RWPE2 (cell line): ENCODE data around the gene EFNA5.

ENCODE experiments used
- ATAC-seq: fragments of 200-7000 bp; cut with Tn5 transposase; 3 replicates; pipeline ENCODE4 v1.9.1; 2021; ENCODE audit warnings: low read depth
- DNase-seq: peaks from one replicate; pipeline ENCODE4 v3.0.0-alpha.2; 2020; ENCODE audit warnings: low spot score
- H3K27ac ChIP-seq: fragments of 450-650 bp; 2 replicates; pipeline ENCODE4 v1.5.1; 2017; ENCODE audit warnings: mild to moderate bottlenecking; ENCODE audit not compliant: poor library complexity, severe bottlenecking
- H3K27me3 ChIP-seq: fragments of 250-450 bp; sonication (Bioruptor Pico); 2 replicates; pipeline ENCODE4 v1.5.1; 2021; ENCODE audit warnings: mild to moderate bottlenecking, moderate library complexity; ENCODE audit not compliant: insufficient read depth, poor library complexity, severe bottlenecking
- H3K36me3 ChIP-seq: fragments of 250-450 bp; sonication (Bioruptor Pico); 2 replicates; pipeline ENCODE4 v1.5.1; 2020; ENCODE audit warnings: low read depth, mild to moderate bottlenecking, moderate library complexity
- H3K4me1 ChIP-seq: fragments of 250-450 bp; sonication (Bioruptor Pico); 2 replicates; pipeline ENCODE4 v1.5.1; 2021; ENCODE audit warnings: mild to moderate bottlenecking, moderate library complexity; ENCODE audit not compliant: insufficient read depth, poor library complexity, severe bottlenecking
- H3K4me3 ChIP-seq: fragments of 250-450 bp; sonication (Bioruptor Pico); 2 replicates; pipeline ENCODE4 v1.5.1; 2021; ENCODE audit warnings: mild to moderate bottlenecking, moderate library complexity; ENCODE audit not compliant: severe bottlenecking
- H3K9me3 ChIP-seq: fragments of 250-450 bp; sonication (Bioruptor Pico); 2 replicates; pipeline ENCODE4 v1.5.1; 2021; ENCODE audit warnings: mild to moderate bottlenecking, moderate library complexity; ENCODE audit not compliant: severe bottlenecking
- CTCF ChIP-seq: fragments of 450-650 bp; IDR thresholded peaks from one replicate; pipeline ENCODE4 v1.5.1; 2017; ENCODE audit warnings: mild to moderate bottlenecking, moderate library complexity; ENCODE audit not compliant: poor library complexity, severe bottlenecking

The EFNA5 gene

GRCh38 chr5:107398703-107399102 is 272.0 kb downstream of the EFNA5 start:
- TF ChIP-seq CTCF, result no peak
- H3K9me3 ChIP-seq, result no peaks in the 10 kb centered on the region
- no peaks in the 10 kb centered on the region for H3K4me1 ChIP-seq
- H3K4me3 ChIP-seq, result no peak overlapping the region
- H3K27ac ChIP-seq, result no peak overlapping the region
- no peaks in the 10 kb centered on the region for H3K36me3 ChIP-seq
- no peak for DNase-seq
- ATAC-seq, result no peak
- no peaks in the 10 kb centered on the region for H3K27me3 ChIP-seq

GRCh38 chr5:107396351-107396690 is 274.4 kb downstream of the EFNA5 start:
- no peaks in the 10 kb centered on the region for H3K27me3 ChIP-seq
- H3K4me1 ChIP-seq, result no peaks in the 10 kb centered on the region
- no peak for TF ChIP-seq CTCF
- H3K27ac ChIP-seq, result no peak overlapping the region
- H3K4me3 ChIP-seq, result no peak overlapping the region
- ATAC-seq (no peak), DNase-seq (no peak)
- H3K36me3 ChIP-seq, result no peaks in the 10 kb centered on the region
- H3K9me3 ChIP-seq, result no peaks in the 10 kb centered on the region

- no peaks in the 10 kb centered on the region for H3K9me3 ChIP-seq
- no peak overlapping the region for H3K27ac ChIP-seq
- ATAC-seq (no peak), DNase-seq (no peak)
- H3K4me1 ChIP-seq, result no peaks in the 10 kb centered on the region
- H3K36me3 ChIP-seq, result no peaks in the 10 kb centered on the region
- H3K27me3 ChIP-seq, result no peaks in the 10 kb centered on the region
- no peak for TF ChIP-seq CTCF
- no peak overlapping the region for H3K4me3 ChIP-seq
These were observed 274.9 kb downstream of the EFNA5 start for GRCh38 chr5:107395632-107396350.

GRCh38 chr5:107393851-107394250 is 276.9 kb downstream of the EFNA5 start:
- Histone ChIP-seq H3K4me3 (no peak overlapping the region), H3K9me3 (no peaks in the 10 kb centered on the region), H3K4me1 (peaks cover 12% of the 10 kb centered on the region), H3K27ac (no peak overlapping the region), H3K36me3 (no peaks in the 10 kb centered on the region), H3K27me3 (no peaks in the 10 kb centered on the region)
- ATAC-seq (no peak), DNase-seq (no peak)
- TF ChIP-seq CTCF, result no peak

- Histone ChIP-seq H3K36me3 (no peaks in the 10 kb centered on the region), H3K27ac (no peak overlapping the region), H3K4me1 (peaks cover 31% of the 10 kb centered on the region), H3K4me3 (no peak overlapping the region), H3K27me3 (no peaks in the 10 kb centered on the region), H3K9me3 (no peaks in the 10 kb centered on the region)
- no peak for DNase-seq
- no peak for TF ChIP-seq CTCF
- no peak for ATAC-seq
These were observed 278.9 kb downstream of the EFNA5 start for GRCh38 chr5:107391787-107392186.
